GM19043 (cell line): ENCODE results near the gene CCDC112.
"Not testable (repeated sequence)": the region's sequence is repeated elsewhere in the genome, so short reads cannot be mapped to it uniquely, and the experiment has no call there.

ENCODE experiments used
- ATAC-seq: cut with Tn5 transposase; IDR thresholded peaks from one replicate; pipeline ENCODE4 v1.9.1; 2021; ENCODE audit warnings: low read depth; ENCODE audit not compliant: unreplicated experiment

CCDC112 gene

GRCh38 chr5:115263078-115263380 lies 33.4 kb downstream of the CCDC112 start:
- ATAC-seq = no peak

GRCh38 chr5:115262321-115263077 lies 34.0 kb downstream of the CCDC112 start, which contains the start of gene PGGT1B:
PGGT1B (minus strand) TSS chr5:115262877; CDS start chr5:115262851, 26 bp downstream.
- peak; percentile 77 for ATAC-seq

- ATAC-seq = peak; percentile 40
These were observed 34.5 kb downstream of the CCDC112 start for GRCh38 chr5:115262011-115262320.

- ATAC-seq = no peak
These were observed 36.2 kb downstream of the CCDC112 start for GRCh38 chr5:115260248-115260647.

GRCh38 chr5:115257981-115258380 lies 38.5 kb downstream of the CCDC112 start:
- ATAC-seq = no peak

GRCh38 chr5:115249379-115249778 lies 47.1 kb downstream of the CCDC112 start:
- not testable (repeated sequence) for ATAC-seq

- peak; percentile 70 for ATAC-seq
These were observed 50.0 kb downstream of the CCDC112 start for GRCh38 chr5:115246361-115246991.

- ATAC-seq = peak; percentile 51
These were observed 53.0 kb downstream of the CCDC112 start for GRCh38 chr5:115243412-115243811.

- ATAC-seq = no peak
These were observed 54.4 kb downstream of the CCDC112 start for GRCh38 chr5:115241881-115242642.

GRCh38 chr5:115237066-115237465 lies 59.4 kb downstream of the CCDC112 start:
- ATAC-seq = no peak

GRCh38 chr5:115236599-115236998 lies 59.9 kb downstream of the CCDC112 start:
- ATAC-seq = no peak

- ATAC-seq = no peak
These were observed 64.9 kb downstream of the CCDC112 start for GRCh38 chr5:115231598-115231997.

- ATAC-seq = no peak
These were observed 66.8 kb downstream of the CCDC112 start for GRCh38 chr5:115229606-115230005.

- no peak for ATAC-seq
These were observed 69.2 kb downstream of the CCDC112 start for GRCh38 chr5:115227281-115227680.
